HG02588 (cell line): Measurements from ENCODE around the gene EIF1AD.
"Not testable (repeated sequence)": the region's sequence is repeated elsewhere in the genome, so short reads cannot be mapped to it uniquely, and the experiment has no call there.

Source experiments
- ATAC-seq: cut with Tn5 transposase; IDR thresholded peaks from one replicate; pipeline ENCODE4 v1.9.1; 2021; ENCODE audit warnings: mild to moderate bottlenecking, moderate library complexity; ENCODE audit not compliant: unreplicated experiment

The EIF1AD gene, protein sequence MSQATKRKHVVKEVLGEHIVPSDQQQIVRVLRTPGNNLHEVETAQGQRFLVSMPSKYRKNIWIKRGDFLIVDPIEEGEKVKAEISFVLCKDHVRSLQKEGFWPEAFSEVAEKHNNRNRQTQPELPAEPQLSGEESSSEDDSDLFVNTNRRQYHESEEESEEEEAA

DNA sequence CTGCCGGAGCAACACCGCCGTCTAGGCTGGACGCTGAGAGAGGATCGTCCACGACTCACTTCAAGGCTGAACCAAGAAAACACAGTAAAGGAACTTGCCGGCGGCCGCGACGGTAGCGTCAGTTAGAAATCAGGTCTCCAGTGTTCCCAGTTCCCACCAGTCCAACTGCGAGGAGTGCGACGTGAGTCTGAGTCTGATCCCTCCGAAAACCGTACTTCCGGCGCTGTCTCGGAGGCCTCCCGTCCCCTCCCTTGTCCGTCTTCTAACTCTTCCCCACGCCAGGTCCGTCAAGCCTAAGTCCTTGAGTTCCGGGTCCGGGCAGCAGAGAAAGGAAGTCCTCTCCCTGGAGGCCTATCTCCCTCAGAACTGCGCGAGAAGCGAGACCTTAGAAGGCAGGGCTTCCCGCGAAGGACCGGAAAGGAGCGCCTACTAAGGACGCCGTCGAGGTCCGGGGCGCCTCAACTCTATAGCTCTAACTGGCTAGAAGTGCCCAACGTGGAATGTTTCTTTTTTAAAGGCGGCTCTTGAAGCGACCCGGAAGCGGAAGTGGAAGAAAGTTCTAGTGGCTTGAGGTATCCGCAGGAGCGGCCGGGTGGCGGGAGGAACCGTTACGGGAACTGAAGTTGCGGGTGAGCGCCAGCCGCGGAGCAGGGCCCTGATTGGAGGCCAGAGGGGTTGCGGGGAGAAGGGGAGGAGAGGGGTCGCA lies at the start of gene EIF1AD, which contains the start of gene BANF1:
TSS of gene EIF1AD (minus strand) at position 216 of the 706 bp plus-strand sequence. CDS start 1,768 bp downstream, outside the sequence.
TSS of gene BANF1 (plus strand) at position 562 of the 706 bp plus-strand sequence. CDS start 748 bp downstream, outside the sequence.
- ATAC-seq, result peak; percentile 72

DNA sequence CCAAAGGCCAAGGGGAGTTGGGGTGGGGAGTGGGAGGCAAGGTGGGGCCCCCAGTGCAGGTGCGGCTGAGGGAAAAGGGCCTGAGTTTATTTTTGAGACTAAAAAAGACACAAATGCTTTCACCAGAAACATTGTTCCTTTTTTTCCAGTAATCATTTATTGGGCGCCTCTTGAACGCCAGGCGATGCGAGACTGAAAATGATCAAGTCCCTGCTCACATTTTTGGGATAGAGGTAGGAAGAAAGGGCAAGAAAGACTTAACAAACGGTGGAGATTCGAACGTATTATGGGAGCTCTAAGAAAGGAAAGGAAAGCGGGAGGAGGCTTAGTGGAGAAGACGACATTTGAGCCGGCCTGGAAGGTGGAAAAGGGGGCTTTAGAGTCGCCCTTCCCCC lies 49.4 kb upstream of the EIF1AD start:
- ATAC-seq, result no peak

DNA sequence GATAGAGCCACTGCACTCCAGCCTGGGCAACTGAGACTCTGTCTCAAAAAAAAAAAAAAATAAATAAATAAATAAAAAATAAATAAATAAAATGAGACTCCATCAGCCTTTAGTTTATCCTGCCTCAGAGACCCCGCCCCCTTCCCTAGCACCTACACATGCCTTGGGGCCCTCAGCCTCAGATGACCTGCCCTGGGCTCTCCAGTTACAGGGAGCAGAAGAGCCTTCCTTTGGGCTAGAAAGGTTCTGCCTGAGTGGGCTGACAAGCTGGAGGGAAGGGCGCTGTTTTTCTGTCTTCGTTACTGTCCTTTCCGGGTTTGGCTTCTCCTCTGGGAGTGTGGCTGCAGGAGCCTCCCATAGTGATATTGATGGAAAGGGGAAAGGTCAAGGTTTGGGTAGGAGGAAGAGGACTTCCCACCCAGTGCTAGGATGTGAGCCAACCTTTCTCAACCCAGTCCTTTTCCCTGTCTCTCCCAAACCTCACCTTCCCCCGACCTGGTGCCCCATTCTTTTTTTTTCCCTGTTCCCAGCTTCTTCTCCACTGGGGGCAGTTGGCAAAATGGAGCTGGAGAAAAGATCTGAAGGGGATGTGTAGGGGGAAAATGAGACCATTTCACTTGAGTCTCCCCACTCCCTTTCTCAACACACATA lies 48.7 kb upstream of the EIF1AD start:
- ATAC-seq, result no peak

DNA sequence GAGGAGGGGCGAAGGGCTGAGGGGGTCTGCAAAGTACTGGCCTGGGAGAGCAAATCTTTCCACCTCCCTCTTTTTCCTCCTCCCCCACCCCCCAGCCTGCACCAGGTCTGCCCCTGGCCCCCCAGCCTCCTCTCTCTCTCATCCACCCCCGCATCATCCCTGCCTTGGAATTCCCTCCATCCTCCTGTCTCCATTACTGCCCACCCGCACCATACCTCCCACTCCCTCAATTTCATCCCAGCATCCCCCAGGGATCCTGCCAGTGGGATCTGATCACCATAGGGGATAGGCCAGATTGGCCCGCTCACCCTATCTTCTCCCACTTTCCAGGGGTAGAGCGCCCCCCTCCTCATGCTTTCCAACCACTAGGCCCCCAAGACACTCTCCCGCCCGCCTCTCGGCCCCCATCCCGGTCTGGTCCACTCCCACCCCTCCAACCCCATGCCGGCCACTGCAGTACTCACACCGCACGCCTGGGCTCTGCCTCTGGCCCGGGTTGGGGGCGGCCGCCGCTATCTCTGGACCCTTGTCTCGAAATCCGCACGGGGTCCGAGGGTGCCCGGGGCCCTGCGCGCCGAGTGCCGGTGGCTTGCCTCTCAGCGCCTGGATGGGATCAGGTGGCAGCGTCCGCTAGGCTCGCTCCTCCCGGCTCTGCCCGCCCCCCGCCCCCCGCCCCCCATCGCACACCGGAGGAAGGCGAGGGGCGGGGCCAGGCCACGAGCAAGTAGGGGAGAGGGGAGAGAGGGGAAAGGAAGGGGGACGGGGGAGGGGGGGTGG lies 46.8 kb upstream of the EIF1AD start, which contains the start of gene GAL3ST3:
TSS of gene GAL3ST3 (minus strand) at position 615 of the 777 bp plus-strand sequence. CDS start 3,746 bp downstream, outside the sequence.
- ATAC-seq, result no peak

DNA sequence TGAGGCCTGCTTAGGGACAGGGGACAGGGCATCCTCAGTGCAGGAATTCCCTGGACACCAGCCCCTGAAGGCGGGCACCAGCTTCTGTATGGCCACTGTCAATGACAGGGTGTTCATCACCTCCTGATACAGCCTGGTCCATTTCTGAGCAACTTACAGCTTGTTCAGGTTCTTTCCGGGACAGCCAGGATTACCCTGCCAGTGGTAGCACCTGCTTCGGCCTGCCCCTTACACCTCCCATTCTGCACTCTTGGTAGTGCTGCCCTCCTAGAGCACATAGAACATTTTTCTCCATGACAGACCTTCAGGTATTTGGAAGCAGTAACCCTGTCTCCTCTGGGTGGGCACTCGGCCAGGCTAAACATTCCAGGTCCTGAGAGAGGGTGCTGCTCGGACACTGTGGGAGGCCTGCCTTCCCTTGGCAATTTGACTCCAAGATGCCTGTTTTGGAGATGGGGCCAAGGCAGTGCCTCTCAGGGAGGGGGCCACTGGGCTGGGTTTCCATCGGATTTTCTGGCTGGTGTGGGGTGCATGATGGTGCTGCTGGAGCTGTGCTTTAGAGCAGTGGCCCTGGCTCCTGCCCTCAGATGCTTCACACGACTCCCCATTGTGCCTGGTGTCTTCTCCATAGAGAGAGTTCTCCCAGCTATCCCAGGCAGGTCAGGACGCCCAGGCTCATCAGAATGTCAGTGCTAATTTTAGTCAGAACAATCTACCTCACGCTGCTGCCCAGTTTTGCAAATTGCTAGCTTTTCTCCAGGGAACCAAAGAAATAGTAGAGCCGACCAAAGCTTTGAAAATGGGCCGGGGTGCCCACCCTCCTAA lies 45.8 kb upstream of the EIF1AD start:
- ATAC-seq, result no peak

DNA sequence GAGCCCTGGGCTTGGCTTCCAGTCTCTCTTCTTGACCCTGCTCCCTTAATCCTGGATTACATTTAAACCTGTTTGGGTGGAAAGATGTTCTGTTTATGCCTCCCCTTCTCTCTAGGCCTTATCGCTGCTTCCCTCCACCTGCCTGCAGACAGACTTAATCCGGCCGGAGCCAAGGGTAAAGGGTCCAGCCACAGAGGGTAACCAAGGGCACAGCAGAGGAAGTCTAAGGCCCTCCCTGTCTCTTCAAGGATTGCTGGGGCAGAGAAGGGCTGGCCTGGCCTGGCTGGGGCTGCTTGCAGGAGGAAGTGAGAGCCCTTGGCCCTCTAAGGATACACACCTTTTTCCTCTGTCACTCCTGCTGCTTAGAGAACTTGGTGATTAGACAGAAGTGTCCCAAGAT lies 44.9 kb upstream of the EIF1AD start:
- ATAC-seq, result no peak

DNA sequence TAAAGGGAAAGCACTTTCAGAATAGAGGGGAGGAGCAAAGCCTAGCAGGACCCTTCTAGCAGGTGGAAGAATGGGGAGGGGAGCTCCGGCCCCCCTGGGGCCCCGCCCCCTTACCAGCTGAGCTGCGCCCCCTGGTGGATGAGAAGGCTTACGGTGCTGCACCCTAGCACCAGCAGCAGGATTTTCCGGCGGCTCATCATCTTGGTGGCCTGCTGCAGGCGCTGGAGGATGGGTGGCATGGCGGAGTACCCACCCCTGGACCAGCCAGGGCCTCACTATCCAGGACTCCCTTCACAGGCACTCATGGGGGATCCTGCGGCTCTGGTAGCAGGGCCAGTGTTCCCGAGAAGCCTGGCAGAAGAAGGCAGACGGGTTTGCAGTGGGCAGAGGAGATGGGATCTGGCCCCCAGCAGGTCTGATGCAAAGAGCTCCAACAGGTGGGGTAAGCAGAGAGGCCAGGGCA lies 43.3 kb upstream of the EIF1AD start:
- ATAC-seq, result no peak

DNA sequence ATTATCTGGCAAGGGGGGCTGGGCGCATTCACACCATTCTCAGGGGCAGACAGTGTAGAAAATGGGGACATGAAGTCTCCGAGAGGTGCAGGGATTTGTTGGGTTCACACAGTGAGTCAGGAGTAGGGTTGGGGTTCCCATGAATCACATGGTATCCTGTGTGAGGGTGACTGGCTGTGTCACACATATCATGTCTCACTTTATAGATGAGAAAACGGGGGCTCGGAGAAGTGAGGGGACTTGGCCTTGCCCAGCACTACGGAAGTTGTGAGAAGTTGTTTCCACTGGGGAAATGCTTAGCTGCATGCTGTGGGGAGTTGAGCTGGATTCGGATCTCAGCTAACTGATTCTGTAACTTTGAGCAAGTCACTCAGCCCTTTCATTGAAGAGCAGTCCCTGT lies 42.8 kb upstream of the EIF1AD start:
- ATAC-seq, result no peak

DNA sequence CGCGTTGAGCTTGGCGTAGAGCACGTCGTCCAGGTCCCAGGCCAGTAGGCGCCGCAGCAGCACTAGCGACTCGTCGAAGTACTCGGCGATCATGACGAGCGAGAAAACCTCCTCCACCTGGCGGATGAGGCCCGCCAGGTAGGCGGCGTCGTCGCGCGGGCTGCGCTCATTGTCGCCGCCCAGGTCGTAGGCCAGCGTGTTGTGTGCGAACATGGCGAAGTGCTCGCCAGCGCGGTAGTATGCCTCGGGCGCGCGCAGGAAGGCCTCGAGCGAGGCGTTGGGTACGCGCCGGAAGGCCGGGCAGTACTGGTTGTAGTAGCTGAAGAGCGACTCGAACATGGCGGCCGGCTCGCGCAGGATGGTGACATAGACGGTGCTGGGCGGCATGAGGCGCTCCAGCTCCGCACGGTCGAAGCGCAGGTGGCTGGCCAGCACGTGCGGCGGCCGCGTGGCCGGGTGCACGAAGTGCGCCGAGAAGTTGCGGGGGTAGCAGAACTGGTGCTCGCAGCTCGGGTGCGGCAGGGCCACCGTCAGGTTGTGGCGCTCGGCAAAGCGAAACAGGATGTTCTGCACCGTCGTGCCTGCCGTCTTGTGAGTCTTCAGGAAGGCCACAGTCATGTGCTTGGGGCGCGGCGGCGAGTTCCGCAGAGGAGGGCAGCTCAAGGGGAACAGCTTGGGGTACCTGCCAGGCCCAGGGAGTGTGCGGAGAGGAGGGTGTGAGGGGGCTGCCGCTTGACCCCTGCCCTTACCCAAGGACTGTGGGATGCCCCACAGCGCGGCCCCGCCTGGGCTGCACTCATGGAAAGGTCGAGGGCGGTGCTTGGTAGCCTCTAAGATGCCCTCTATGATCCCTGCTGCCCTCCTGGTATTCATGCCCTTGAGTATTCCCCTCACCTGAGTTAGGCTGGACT lies 41.3 kb upstream of the EIF1AD start:
- no peak for ATAC-seq

DNA sequence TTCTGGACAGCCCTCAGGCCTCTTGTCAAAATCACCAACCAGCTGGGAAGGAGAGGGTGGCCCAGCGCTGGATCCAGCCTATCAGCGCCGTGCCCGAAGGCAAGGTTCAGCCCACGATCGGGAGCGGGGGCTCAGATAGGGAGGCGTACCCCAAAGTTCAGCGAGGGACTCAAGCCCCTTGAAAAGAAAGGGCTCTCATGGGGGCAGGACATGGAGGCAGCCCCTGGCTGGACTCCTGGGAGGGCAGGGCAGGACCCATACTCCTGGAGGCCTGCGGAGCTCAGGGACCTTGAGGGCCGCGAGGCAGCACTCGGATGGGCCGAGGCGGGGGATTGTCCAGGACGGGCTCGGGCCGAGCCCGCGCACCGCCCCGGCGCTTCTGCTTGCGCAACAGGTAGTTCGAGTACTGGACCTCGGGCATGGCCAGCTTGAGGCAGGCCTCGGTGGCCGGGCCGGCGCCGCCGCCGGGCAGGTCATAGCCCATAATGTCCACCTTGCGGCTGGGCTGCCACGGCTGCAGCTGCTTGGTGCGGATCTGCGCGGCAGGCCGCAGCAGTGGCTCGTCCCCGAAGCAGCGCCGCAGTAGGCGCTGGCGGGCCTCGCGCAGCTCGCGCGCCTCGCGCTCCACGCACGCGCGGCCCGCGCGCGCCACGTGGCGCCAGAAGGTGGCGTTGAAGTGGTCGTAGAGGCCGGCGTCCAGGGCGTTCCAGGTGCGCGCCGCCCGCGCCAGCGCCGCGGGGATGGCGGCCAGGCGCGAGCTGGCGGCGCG lies 40.5 kb upstream of the EIF1AD start:
- ATAC-seq, result no peak

DNA sequence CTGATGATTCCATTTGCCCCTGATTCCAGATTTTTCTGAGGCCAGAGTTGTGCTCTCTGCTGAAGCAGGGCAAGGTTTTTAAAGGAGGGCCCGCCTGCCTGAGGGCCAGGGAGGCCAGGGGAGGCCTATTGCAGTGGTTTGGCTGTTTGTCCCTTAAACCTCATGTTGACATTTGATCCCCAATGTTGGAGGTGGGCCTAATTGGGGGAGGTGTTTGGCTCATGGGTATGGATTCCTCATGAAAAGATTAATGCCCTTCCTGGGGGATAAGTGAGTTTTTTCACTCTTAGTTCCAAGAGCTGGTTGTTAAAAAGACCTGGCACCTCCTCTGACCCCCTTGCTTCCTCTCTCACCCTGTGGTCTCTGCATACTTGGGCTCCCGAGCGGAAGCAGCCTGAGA lies 37.8 kb upstream of the EIF1AD start:
- no peak for ATAC-seq

DNA sequence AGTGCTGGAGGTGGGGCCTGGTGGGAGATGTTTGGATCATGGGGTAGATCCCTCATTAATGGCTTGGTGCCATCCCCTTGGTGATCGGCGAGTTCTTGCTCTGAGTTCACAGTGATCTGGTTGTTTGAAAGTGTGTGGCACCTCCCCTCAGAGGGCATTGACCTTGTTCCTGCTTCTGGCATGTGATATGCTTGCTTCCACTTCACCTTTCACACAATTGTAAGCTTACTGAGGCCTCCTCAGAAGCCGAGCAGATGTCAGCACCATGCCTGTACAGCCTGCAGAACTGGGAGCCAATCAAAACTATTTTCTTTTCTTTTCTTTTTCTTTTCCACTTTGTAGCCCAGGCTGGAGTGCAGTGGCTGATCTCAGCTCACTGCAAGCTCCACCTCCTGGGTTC lies 35.4 kb upstream of the EIF1AD start:
- no peak for ATAC-seq

DNA sequence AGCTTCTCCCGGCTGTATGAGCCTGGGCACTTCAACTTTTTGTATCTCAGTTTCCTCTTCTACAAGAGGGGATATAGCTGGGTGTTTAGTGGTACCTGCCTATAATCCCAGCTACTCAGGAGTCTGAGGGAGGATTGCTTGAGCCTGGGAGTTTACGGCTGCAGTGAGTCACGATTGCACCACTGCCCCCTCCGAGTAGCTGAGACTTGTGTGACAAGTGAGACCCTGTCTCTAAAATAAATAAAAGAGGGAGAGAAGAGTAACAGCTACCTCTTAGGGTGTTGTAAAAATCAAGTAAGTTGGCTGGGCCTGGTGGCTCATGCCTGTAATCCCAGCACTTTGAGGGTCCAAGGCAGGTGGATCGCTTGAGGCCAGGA lies 34.4 kb upstream of the EIF1AD start:
- no peak for ATAC-seq

DNA sequence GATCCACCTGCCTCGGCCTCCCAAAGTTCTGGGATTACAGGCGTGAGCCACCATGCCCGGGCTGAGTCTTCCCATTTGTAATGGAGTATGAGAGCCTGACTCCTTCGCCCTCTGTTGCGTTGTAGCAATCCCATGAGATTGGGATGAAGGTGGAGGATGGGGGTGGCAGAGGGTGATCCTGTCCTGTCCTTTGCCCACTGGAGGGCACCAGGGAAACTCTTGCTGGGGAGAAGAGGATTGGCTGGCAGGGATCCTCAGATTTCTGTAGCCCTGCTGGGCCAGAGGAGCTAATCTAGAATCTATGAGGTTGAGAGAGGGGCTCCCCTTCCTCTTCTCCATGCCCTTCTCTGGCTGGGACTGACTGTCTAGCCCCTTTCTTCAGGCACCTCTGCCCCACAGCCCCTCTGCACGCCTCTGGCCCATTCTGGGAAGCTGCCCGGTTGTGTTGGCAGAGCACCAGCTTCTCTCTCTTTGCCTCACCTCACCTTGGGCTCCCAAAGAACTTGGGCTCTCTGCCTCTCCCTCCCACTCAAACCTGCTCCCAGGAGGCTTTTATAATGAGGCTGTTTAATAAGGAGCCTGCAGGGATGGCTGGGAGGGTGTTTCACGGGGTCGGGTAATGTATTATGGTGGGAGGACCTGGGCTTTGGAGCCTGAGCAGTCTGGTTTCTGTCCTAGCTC lies 33.8 kb upstream of the EIF1AD start:
- ATAC-seq, result no peak

DNA sequence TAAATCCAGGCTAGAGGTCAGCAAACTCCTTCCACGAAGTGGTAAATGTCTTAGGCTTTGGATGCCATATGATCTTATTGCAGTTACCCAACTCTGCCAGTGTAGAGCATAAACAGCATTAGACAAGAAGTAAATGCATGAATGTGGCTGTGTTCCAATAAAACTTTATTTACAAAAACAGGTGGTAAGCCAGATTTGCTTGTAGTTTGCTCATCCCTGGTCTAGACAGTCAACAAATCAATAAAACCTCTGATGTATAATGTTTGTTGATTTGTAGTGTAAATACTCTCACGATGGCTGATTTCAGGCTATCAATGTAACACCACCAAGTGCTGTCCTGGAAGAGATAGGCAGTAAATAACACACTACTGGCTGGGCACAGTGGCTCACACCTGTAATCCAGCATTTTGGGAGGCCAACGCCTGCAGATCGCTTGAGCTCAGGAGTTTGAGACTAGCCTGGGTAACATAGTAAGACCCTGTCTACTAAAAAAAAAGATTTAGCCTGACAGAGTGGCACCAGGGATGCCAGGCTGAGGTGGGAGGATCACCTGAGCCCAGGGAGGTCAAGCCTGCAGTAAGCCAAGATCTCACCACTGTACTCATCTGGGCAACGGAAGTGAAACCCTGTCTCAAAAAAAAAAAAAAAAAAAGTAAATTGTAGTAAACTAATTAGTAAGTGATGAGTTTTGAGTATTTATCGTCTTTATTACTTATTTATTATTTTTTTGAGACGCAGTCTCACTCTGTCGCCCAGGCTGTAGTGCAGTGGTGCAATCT lies 31.2 kb upstream of the EIF1AD start:
- no peak for ATAC-seq

DNA sequence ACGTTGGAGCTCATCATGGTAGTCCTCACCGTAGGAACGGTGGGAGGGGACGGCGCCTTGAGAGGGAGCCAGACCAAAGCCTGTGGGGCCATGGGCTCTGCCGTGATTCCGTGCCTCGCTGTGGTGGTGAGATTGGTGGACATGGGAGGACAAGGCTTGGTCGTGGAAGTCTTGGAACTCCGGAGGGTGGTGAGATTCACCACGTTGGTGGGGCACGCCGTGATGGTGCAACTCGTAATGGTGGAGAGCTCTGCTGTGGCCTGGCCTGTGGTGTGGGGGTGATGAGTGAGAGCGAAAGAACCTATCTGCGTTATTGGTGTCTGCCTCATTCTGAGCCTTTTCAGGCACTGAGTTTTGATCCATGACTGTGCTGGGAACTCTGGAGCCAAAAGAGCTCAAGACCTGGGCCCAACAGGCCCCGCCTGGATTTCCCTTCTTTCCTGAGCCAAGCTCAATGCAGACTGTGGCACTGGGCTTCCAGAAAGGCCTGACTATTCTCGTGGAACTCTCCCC lies 24.1 kb upstream of the EIF1AD start, which contains the start of gene CATSPER1:
TSS of gene CATSPER1 (minus strand) at position 463 of the 513 bp plus-strand sequence. CDS start at position 363, 100 bp downstream.
- no peak for ATAC-seq

DNA sequence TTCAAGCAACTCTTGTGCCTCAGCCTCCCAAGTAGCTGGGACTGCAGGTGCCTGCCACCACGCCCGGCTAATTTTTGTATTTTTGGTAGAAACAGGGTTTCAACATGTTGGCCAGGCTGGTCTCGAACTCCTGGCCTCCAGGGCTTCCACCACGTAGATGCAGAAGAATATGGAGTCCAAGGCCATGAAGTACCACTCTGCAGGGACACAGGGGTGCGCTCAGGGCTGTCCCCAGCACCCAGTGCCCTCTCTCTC lies 21.2 kb upstream of the EIF1AD start:
- not testable (repeated sequence) for ATAC-seq
